Kidney (tissue), 22 donors: ENCODE results near the gene PCGF6. TPM values are rescaled to one million over a fixed set of nuclear protein-coding genes. Genes with fewer than 3 reads are reported as not detected.

Experiments
- DNase-seq, 5 donors: peaks; one replicate each; pipeline ENCODE4 v3.0.0-alpha.2; 2013 to 2020
- FAIRE-seq: peaks from 2 replicates; lab custom pipeline; 2012; peaks lifted over from hg19 to GRCh38; lab: Jason Lieb, UNC
- H3K27ac ChIP-seq, 2 donors: one replicate each; pipeline ENCODE4 v1.7.0; 2013; ENCODE audit warnings: low read depth in 2 of 2, low read length in 2 of 2, inconsistent platforms in 1 of 2
- H3K27me3 ChIP-seq: one replicate; pipeline ENCODE4 v1.7.1; 2013; ENCODE audit warnings: low read length, inconsistent platforms; ENCODE audit not compliant: control insufficient read depth, insufficient read depth
- H3K36me3 ChIP-seq, 3 donors: one replicate each; pipeline versions ENCODE4 v1.7.0 to v1.7.1; 2013; ENCODE audit warnings: low read length in 3 of 3, control low read depth in 1 of 3, inconsistent platforms in 1 of 3; ENCODE audit not compliant: insufficient read depth in 3 of 3, control insufficient read depth in 2 of 3
- H3K4me1 ChIP-seq, 3 donors: one replicate each; pipeline versions ENCODE4 v1.7.0 to v1.7.1; 2013; ENCODE audit warnings: low read length in 3 of 3, inconsistent platforms in 1 of 3, low read depth in 1 of 3; ENCODE audit not compliant: control insufficient read depth in 2 of 3, insufficient read depth in 2 of 3
- H3K4me3 ChIP-seq, 3 donors: one replicate each; pipeline versions ENCODE4 v1.7.0 to v1.8.1; 2013; ENCODE audit warnings: low read length in 3 of 3, control low read depth in 1 of 3, inconsistent platforms in 1 of 3
- H3K9ac ChIP-seq, 3 donors: one replicate each; pipeline versions ENCODE4 v1.7.0 to v1.7.1; 2013; ENCODE audit warnings: low read length in 3 of 3, control low read depth in 1 of 3, inconsistent platforms in 1 of 3
- H3K9me3 ChIP-seq, 3 donors: one replicate each; pipeline versions ENCODE4 v1.7.0 to v1.7.1; 2013; ENCODE audit warnings: low read length in 3 of 3, control low read depth in 1 of 3, inconsistent platforms in 1 of 3; ENCODE audit not compliant: control insufficient read depth in 2 of 3, insufficient read depth in 1 of 3
- CTCF ChIP-seq: IDR thresholded peaks from 3 replicates; pipeline ENCODE4 v1.5.1; 2012; ENCODE audit warnings: mild to moderate bottlenecking, moderate library complexity, borderline replicate concordance; ENCODE audit not compliant: insufficient read depth; ENCODE audit errors: extremely low read depth
- intact Hi-C: fragments of 100-400 bp; cut with DNase I; formaldehyde crosslinking; loops from one replicate; pipeline ENCODE4 v1.11.1; 2022
- long read RNA-seq, 10 donors: library from polyadenylated mRNA in 1 of 10; unstranded in 1 of 10; transcript quantifications; one replicate each; pipeline ENCODE4 v2.0.0 and lab custom pipeline, GENCODE V29; 2021 to 2026
- polyA plus RNA-seq: library from polyadenylated mRNA; stranded (reverse); fragments of 350-450 nt; fragmentation: Illumina TruSeq; extraction: RNeasy Lipid Tissue Mini Kit (QIAGEN cat#74804); gene quantifications from one replicate; pipeline ENCODE4 v1.2.3, GENCODE V29; 2014; ENCODE audit warnings: low read depth, low replicate concordance; ENCODE audit not compliant: insufficient read depth
- total RNA-seq: library from RNA; stranded (reverse); fragmentation: NEBNext Ultra II Directional; extraction: Animal tissue kit (Norgen Biotek cat#: 25700); gene quantifications from one replicate; pipeline ENCODE4 v1.2.1, GENCODE V29; 2021
- donor health status: control.
- donor health status: control.
- donor health status: control.
- donor health status: control.
- donor health status: control.
- donor health status: DM: yes; HTN: yes; CAD: no.
- donor health status: Normal renal cell carcinoma (clear cell type).

PCGF6 gene
- 6.3 TPM for total RNA-seq
- 3.0 TPM for polyA plus RNA-seq
- long read RNA-seq, donor 1, partial matches to known transcripts: 0 of 1 reads
- long read RNA-seq, donor 1, other reads (novel, unspliced or antisense): 0 of 1 reads
- long read RNA-seq, donor 2, partial matches to known transcripts: 0 of 5 reads
- long read RNA-seq, donor 2, other reads (novel, unspliced or antisense): 0 of 5 reads
- long read RNA-seq, donor 3, partial matches to known transcripts: 0 of 3 reads
- long read RNA-seq, donor 3, other reads (novel, unspliced or antisense): 0 of 3 reads
- long read RNA-seq, donor 4, partial matches to known transcripts: 0 of 2 reads
- long read RNA-seq, donor 4, other reads (novel, unspliced or antisense): 0 of 2 reads
- long read RNA-seq, donor 5: 0 reads
- long read RNA-seq, donor 6, partial matches to known transcripts: 0 of 4 reads
- long read RNA-seq, donor 6, other reads (novel, unspliced or antisense): 0 of 4 reads
- long read RNA-seq, donor 7, transcript PCGF6-202 (10 exons, 2,230 nt): major isoform, 9 of 10 reads
- long read RNA-seq, donor 7, partial matches to known transcripts: 1 of 10 reads
- long read RNA-seq, donor 7, other reads (novel, unspliced or antisense): 0 of 10 reads
- long read RNA-seq, donor 8, partial matches to known transcripts: 0 of 3 reads
- long read RNA-seq, donor 8, other reads (novel, unspliced or antisense): 0 of 3 reads
- long read RNA-seq, donor 9, partial matches to known transcripts: 0 of 4 reads
- long read RNA-seq, donor 9, other reads (novel, unspliced or antisense): 0 of 4 reads
- long read RNA-seq, donor 10, partial matches to known transcripts: 5 of 5 reads
- long read RNA-seq, donor 10, other reads (novel, unspliced or antisense): 0 of 5 reads

- H3K27me3 ChIP-seq: no peaks in the 10 kb centered on the region
- no peaks in the 10 kb centered on the region for H3K9me3 ChIP-seq
- no peak for FAIRE-seq
- H3K36me3 ChIP-seq: peaks cover 0 to 4% (median 0%) of the 10 kb centered on the region in 3 donors
- no peak for TF ChIP-seq CTCF
- H3K4me3 ChIP-seq: peak within 1 kb of the TSS; percentile 59 to 72 (median 67)
- intact Hi-C loops: no loop called here
- H3K27ac ChIP-seq: peak within 1 kb of the TSS; percentile 41 to 64
- H3K9ac ChIP-seq: peak within 1 kb of the TSS; percentile 69 to 85 (median 77)
- peak; percentile 91 to 96 (median 92) for DNase-seq
- peaks cover 0 to 2% (median 0%) of the 10 kb centered on the region in 3 donors for H3K4me1 ChIP-seq
These were observed at the start of gene PCGF6 for GRCh38 chr10:103350517-103351260. TSS of gene PCGF6 (minus strand) at chr10:103351140. CDS start at chr10:103351066, 74 bp downstream.

- H3K36me3 ChIP-seq: peaks cover 5 to 21% (median 7%) of the 10 kb centered on the region in 3 donors
- DNase-seq (peak in 2 of 5 donors; percentile 4 to 10), FAIRE-seq (no peak)
- intact Hi-C loops: no loop called here
- H3K9ac ChIP-seq: peak overlapping the region in 2 of 3 donors; percentile 71 to 98
- no peaks in the 10 kb centered on the region for H3K27me3 ChIP-seq
- H3K9me3 ChIP-seq: no peaks in the 10 kb centered on the region
- peak overlapping the region; percentile 99 for H3K4me3 ChIP-seq
- peaks cover 0 to 7% (median 0%) of the 10 kb centered on the region in 3 donors for H3K4me1 ChIP-seq
- H3K27ac ChIP-seq: no peak overlapping the region
- no peak for TF ChIP-seq CTCF
These were observed 46.4 kb upstream of the PCGF6 start for GRCh38 chr10:103397191-103397825.

- Histone ChIP-seq H3K9me3 (no peaks in the 10 kb centered on the region), H3K27me3 (no peaks in the 10 kb centered on the region), H3K36me3 (peaks cover 5 to 25% (median 7%) of the 10 kb centered on the region in 3 donors), H3K9ac (peak overlapping the region; percentile 71 to 98 (median 92)), H3K4me1 (peaks cover 0 to 7% (median 0%) of the 10 kb centered on the region in 3 donors), H3K4me3 (peak overlapping the region; percentile 99), H3K27ac (no peak overlapping the region)
- no peak for DNase-seq
- intact Hi-C loops: no loop called here
- FAIRE-seq: no peak
- TF ChIP-seq CTCF: no peak
These were observed 45.8 kb upstream of the PCGF6 start for GRCh38 chr10:103396789-103397087.
